Mucosa of descending colon (tissue), 3 donors: ENCODE data around the gene CADPS. TPM values are rescaled to one million over a fixed set of nuclear protein-coding genes. Genes with fewer than 3 reads are reported as not detected.

Experiments used
- ATAC-seq: fragments of 200-7000 bp; cut with Tn5 transposase; one replicate; pipeline ENCODE4 v1.9.1; 2020; ENCODE audit warnings: mild to moderate bottlenecking, moderate library complexity
- DNase-seq, 3 donors: peaks; one replicate each; pipeline ENCODE4 v3.0.0-alpha.2; 2020
- H3K36me3 ChIP-seq: fragments of 200-600 bp; one replicate; pipeline ENCODE4 v1.8.0; 2021; ENCODE audit warnings: low read depth, mild to moderate bottlenecking
- H3K4me1 ChIP-seq: fragments of 200-600 bp; one replicate; pipeline ENCODE4 v1.8.0; 2021; ENCODE audit warnings: low read depth, mild to moderate bottlenecking
- H3K4me3 ChIP-seq: fragments of 200-600 bp; one replicate; pipeline ENCODE4 v1.8.0; 2021; ENCODE audit warnings: mild to moderate bottlenecking
- H3K9me3 ChIP-seq: fragments of 200-600 bp; one replicate; pipeline ENCODE4 v1.8.0; 2021; ENCODE audit warnings: mild to moderate bottlenecking
- CTCF ChIP-seq: fragments of 200-600 bp; IDR thresholded peaks from one replicate; pipeline ENCODE4 v1.8.0; 2022; ENCODE audit warnings: antibody characterized with exemption, mild to moderate bottlenecking
- intact Hi-C, 2 donors: fragments of 100-400 bp; cut with DNase I in 1 of 2; cut with micrococcal nuclease in 1 of 2; formaldehyde crosslinking; loops; one replicate each; pipeline versions ENCODE4 v1.11.0 to v1.11.1; 2022; cut with DNase I, micrococcal nuclease
- total RNA-seq, 3 donors: library from RNA; stranded (reverse); fragmentation: NEBNext Ultra II Directional in 2 of 3; extraction: Animal tissue kit (Norgen Biotek cat#: 25700) in 2 of 3; gene quantifications; one replicate each; pipeline versions ENCODE4 v1.2.1 to v1.2.4, GENCODE V29; 2021 to 2023
- donor health status: DM: no; HTN: no; CAD: no; lungs with moderate emphysema.
- donor health status: DM: no; HTN: no; CAD: no.
- donor health status: DM: no; HTN: yes; CAD: no.

The CADPS gene
- total RNA-seq, 3 donors from 2014 or later = 3.7 to 6.2 (median 6.1) TPM

GRCh38 chr3:62884096-62884870, 9.1 kb upstream of the CADPS start:
- ATAC-seq = no peak
- DNase-seq = no peak
- TF ChIP-seq CTCF = no peak
- Histone ChIP-seq H3K4me3 (no peak overlapping the region), H3K9me3 (no peaks in the 10 kb centered on the region), H3K4me1 (no peaks in the 10 kb centered on the region), H3K36me3 (no peaks in the 10 kb centered on the region)
- intact Hi-C loops = no loop called here

GRCh38 chr3:62882676-62883200, 7.5 kb upstream of the CADPS start:
- no peak for TF ChIP-seq CTCF
- no peaks in the 10 kb centered on the region for H3K9me3 ChIP-seq

DNA sequence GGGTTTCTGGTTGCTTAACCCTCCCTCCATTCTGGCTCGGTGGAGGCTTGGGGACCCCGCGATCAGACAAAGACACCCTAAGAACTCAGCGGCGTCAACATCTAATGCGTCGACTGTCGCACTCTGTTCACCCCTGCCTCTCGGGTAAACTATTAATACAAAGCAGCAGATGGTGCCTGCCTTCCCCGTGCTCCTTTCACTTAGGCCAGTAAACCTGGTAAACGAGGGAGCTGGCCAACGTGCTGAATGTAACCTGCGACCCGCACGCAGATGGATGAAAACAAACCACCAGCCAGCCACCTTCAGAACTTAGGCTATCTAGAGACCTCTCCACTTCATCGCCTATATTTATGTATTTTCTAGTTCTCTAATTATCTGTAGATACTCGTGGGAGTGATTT, 848 bp upstream of the CADPS start:
- Histone ChIP-seq H3K36me3 (no peaks in the 10 kb centered on the region), H3K9me3 (no peaks in the 10 kb centered on the region), H3K4me3 (no peak overlapping the region), H3K4me1 (peaks cover 10% of the 10 kb centered on the region)
- DNase-seq = peak in 2 of 3 donors; percentile 67 to 82
- intact Hi-C loops = no loop called here
- peak; percentile 40 for ATAC-seq
- TF ChIP-seq CTCF = no peak

More at GRCh38 chr3:62882676-62883200, 7.5 kb upstream of the CADPS start:
- intact Hi-C loops = no loop called here
- ATAC-seq (no peak), DNase-seq (no peak)
- Histone ChIP-seq H3K36me3 (no peaks in the 10 kb centered on the region), H3K4me1 (no peaks in the 10 kb centered on the region), H3K4me3 (no peak overlapping the region)

DNA sequence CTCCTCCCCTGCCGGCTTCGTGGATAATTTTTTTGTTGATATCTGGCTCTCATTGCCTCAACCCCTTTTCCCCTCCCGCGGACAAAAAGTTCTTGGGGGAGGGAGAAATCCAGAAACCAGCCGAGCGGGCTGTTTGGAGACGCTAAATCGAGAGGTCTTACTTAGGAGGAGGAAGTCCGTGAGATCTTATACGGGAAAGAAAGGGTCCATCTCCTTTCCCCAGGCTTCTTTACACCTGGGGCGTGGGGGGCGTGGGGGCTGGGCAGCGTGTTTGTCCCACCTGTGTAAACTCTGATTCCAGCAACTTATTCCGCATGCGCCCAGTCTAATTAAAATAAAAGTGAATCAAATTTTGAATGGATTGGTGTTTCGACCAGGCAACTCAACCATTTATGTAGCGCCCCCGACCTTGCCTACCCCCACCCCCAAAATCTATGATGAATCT, 364 bp upstream of the CADPS start:
- DNase-seq (no peak), ATAC-seq (no peak)
- H3K36me3 ChIP-seq = no peaks in the 10 kb centered on the region
- no peaks in the 10 kb centered on the region for H3K9me3 ChIP-seq
- TF ChIP-seq CTCF = no peak
- no peak overlapping the region for H3K4me3 ChIP-seq
- peaks cover 10% of the 10 kb centered on the region for H3K4me1 ChIP-seq
- intact Hi-C loops = no loop called here

- peak; percentile 64 to 76 (median 72) for DNase-seq
Measured at GRCh38 chr3:62873761-62874710, 1.2 kb downstream of the CADPS start.

More at GRCh38 chr3:62873761-62874710, 1.2 kb downstream of the CADPS start:
- Histone ChIP-seq H3K4me1 (peaks cover 10% of the 10 kb centered on the region), H3K9me3 (no peaks in the 10 kb centered on the region), H3K4me3 (peak overlapping the region; percentile 11), H3K36me3 (no peaks in the 10 kb centered on the region)
- ATAC-seq = peak; percentile 90
- intact Hi-C loops = loop anchor here in 1 of 2 donors (5.0 kb wide), 1 partner anchor 318 kb away; no protein-coding TSS in a partner anchor
- TF ChIP-seq CTCF = peak; percentile 10
